OCI-LY7 (cell line): ENCODE measurements around the gene GNAZ. TPM values are rescaled to one million over a fixed set of nuclear protein-coding genes. Genes with fewer than 3 reads are reported as not detected.

Experiments
- BruUV-seq: library from RNA; stranded (reverse); fragments of 400-500 nt; replicated peaks from 2 replicates; lab custom pipeline; 2021; lab: Mats Ljungman, UMichigan
- CTCF ChIA-PET: fragments of 300-600 bp; sonication (Branson Sonifier 250); formaldehyde crosslinking; loops from one replicate; lab custom pipeline; 2022; ENCODE audit warnings: antibody characterized with exemption; ENCODE audit not compliant: unreplicated experiment; lab: Charles Lee
- POLR2A ChIA-PET: fragments of 300-600 bp; sonication (Branson Sonifier 250); formaldehyde crosslinking; loops from one replicate; lab custom pipeline; 2022; ENCODE audit warnings: antibody characterized with exemption; lab: Charles Lee
- DNase-seq: peaks from one replicate; pipeline ENCODE4 v3.0.0-alpha.2; 2015; ENCODE audit warnings: low spot score
- H2AFZ ChIP-seq: fragments of 200-600 bp; sonication (generic), shearing (Covaris generic); 2 replicates; pipeline ENCODE4 v1.6.1; 2014; ENCODE audit warnings: mild to moderate bottlenecking, antibody characterized with exemption, low read length, moderate library complexity
- H3K27ac ChIP-seq: fragments of 200-600 bp; sonication (generic); 2 replicates; pipeline ENCODE4 v1.5.1; 2014; ENCODE audit warnings: mixed run types, low read depth, mild to moderate bottlenecking, moderate library complexity, low read length, inconsistent platforms; ENCODE audit not compliant: poor library complexity, severe bottlenecking
- H3K36me3 ChIP-seq: fragments of 200-600 bp; sonication (generic); 2 replicates; pipeline ENCODE4 v1.6.1; 2014; ENCODE audit warnings: mild to moderate bottlenecking, antibody characterized with exemption, low read length, moderate library complexity, mixed read lengths; ENCODE audit not compliant: insufficient read depth
- H3K4me1 ChIP-seq: fragments of 200-600 bp; sonication (generic); 2 replicates; pipeline ENCODE4 v1.5.1; 2014; ENCODE audit warnings: mild to moderate bottlenecking, low read length; ENCODE audit not compliant: insufficient read depth, poor library complexity, severe bottlenecking
- H3K4me2 ChIP-seq: fragments of 200-600 bp; sonication (generic); 2 replicates; pipeline ENCODE4 v1.6.1; 2014; ENCODE audit warnings: mild to moderate bottlenecking, low read length
- H3K4me3 ChIP-seq: fragments of 200-600 bp; sonication (generic); 2 replicates; pipeline ENCODE4 v1.5.1; 2014; ENCODE audit warnings: mild to moderate bottlenecking, low read depth, low read length; ENCODE audit not compliant: poor library complexity, severe bottlenecking
- H3K79me2 ChIP-seq: fragments of 200-600 bp; sonication (generic); 2 replicates; pipeline ENCODE4 v1.6.1; 2016; ENCODE audit warnings: low read depth, mild to moderate bottlenecking, low read length, moderate library complexity, mixed read lengths; ENCODE audit not compliant: insufficient read depth
- H3K9me2 ChIP-seq: fragments of 200-600 bp; sonication (generic); 2 replicates; pipeline ENCODE4 v1.6.1; 2016; ENCODE audit warnings: mild to moderate bottlenecking, low read length, mixed read lengths; ENCODE audit not compliant: insufficient read depth
- H3K9me3 ChIP-seq: fragments of 200-600 bp; sonication (generic); 2 replicates; pipeline ENCODE4 v1.6.1; 2014; ENCODE audit warnings: mild to moderate bottlenecking, mixed run types, low read length, mixed read lengths
- H4K20me1 ChIP-seq: fragments of 200-600 bp; sonication (generic); 2 replicates; pipeline ENCODE4 v1.6.1; 2014; ENCODE audit warnings: mild to moderate bottlenecking, antibody characterized with exemption, low read length, moderate library complexity, mixed read lengths; ENCODE audit not compliant: insufficient read depth
- EZH2phosphoT487 ChIP-seq: fragments of 200-600 bp; sonication (generic); IDR thresholded peaks from 2 replicates; pipeline ENCODE4 v1.6.1; 2018; ENCODE audit warnings: low read depth, borderline replicate concordance, mild to moderate bottlenecking, mixed run types, antibody characterized with exemption, low read length, moderate library complexity, mixed read lengths
- intact Hi-C: fragments of 100-400 bp; cut with micrococcal nuclease; formaldehyde crosslinking; loops from one replicate; pipeline ENCODE4 v1.10.0; 2022; ENCODE audit not compliant: unreplicated experiment
- total RNA-seq, 2 experiments: library from RNA; depleted of rRNA in 1 of 2; stranded (reverse); fragments of >200 nt in 1 of 2; shearing (Covaris generic) in 1 of 2; gene quantifications; 2 replicates each; pipeline ENCODE4 v1.2.3, GENCODE V29; 2014 to 2022
- TF ChIP-seq, protein P1 (sequence below): fragments of 200-600 bp; sonication (generic); conservative IDR thresholded peaks from 2 replicates; pipeline ENCODE4 v1.5.1; 2014; ENCODE audit warnings: mild to moderate bottlenecking, antibody characterized with exemption, low read length, moderate library complexity, mixed read lengths

Gene GNAZ
- total RNA-seq, 2 experiments from 2014 or later = 38.5 to 46.4 TPM

DNA sequence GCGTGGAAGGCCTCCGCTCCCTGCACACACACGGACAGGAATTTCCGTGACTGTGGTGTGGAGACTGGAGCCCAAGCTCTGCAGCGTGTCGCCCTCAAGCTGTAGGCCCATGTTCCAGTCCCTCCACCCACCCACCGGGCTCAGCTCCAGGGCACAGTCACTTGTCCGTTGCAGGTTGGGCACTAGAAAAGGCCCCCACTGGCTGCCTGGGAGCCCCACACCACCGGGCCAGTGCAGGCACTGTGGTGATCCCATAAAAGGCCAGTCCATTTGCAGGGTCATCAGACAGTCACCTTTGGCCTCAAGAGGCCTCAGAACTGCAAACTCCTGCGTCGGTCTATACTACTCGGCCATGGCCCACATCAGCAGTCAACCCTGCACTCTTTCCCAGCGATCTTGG, 91.3 kb downstream of the GNAZ start:
- POLR2A ChIA-PET = no interaction called here
- intact Hi-C loops = no loop called here
- Histone ChIP-seq H3K9me2 (no peaks in the 10 kb centered on the region), H3K79me2 (no peaks in the 10 kb centered on the region), H3K4me2 (no peak overlapping the region), H3K36me3 (no peaks in the 10 kb centered on the region), H3K4me3 (no peak overlapping the region), H3K9me3 (no peaks in the 10 kb centered on the region), H2AFZ (no peak overlapping the region), H4K20me1 (no peaks in the 10 kb centered on the region), H3K27ac (no peak overlapping the region), H3K4me1 (peaks cover 19% of the 10 kb centered on the region)
- TF ChIP-seq, protein P1, sequence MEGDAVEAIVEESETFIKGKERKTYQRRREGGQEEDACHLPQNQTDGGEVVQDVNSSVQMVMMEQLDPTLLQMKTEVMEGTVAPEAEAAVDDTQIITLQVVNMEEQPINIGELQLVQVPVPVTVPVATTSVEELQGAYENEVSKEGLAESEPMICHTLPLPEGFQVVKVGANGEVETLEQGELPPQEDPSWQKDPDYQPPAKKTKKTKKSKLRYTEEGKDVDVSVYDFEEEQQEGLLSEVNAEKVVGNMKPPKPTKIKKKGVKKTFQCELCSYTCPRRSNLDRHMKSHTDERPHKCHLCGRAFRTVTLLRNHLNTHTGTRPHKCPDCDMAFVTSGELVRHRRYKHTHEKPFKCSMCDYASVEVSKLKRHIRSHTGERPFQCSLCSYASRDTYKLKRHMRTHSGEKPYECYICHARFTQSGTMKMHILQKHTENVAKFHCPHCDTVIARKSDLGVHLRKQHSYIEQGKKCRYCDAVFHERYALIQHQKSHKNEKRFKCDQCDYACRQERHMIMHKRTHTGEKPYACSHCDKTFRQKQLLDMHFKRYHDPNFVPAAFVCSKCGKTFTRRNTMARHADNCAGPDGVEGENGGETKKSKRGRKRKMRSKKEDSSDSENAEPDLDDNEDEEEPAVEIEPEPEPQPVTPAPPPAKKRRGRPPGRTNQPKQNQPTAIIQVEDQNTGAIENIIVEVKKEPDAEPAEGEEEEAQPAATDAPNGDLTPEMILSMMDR = no peak
- no peak for TF ChIP-seq EZH2phosphoT487
- CTCF ChIA-PET = no interaction called here
- DNase-seq = no peak
- BruUV-seq = no TSS peak

DNA sequence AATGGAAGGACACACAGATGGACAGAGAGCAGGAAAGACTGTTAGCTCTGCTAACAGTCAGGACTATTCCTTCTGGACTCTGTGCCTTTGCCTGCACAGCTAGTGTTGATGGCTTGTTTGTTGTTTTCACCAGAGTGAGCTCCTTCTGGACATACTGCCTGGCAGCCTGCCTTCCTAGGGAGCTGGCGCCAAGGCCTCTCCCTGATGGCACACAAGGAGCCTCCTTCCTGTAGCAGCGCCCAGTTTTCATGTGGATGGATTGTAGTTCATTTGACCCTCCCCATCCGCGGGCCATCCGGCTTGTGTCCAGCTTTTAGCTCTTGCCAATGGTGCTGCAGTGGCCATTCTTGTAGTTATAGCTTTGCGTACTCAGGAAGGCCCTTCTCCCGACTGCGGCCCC, 93.3 kb downstream of the GNAZ start:
- no TSS peak for BruUV-seq
- Histone ChIP-seq H3K36me3 (no peaks in the 10 kb centered on the region), H3K27ac (no peak overlapping the region), H3K4me3 (no peak overlapping the region), H2AFZ (no peak overlapping the region), H3K9me2 (no peaks in the 10 kb centered on the region), H3K4me2 (no peak overlapping the region), H3K4me1 (no peaks in the 10 kb centered on the region), H4K20me1 (no peaks in the 10 kb centered on the region), H3K9me3 (no peaks in the 10 kb centered on the region), H3K79me2 (no peaks in the 10 kb centered on the region)
- CTCF ChIA-PET = interaction anchor here (0.6 kb wide), 1 partner anchor 137 kb away, joined by 3 read pairs; no protein-coding TSS in a partner anchor
- no peak for TF ChIP-seq EZH2phosphoT487
- TF ChIP-seq, protein P1 = no peak
- POLR2A ChIA-PET = interaction anchor here (0.6 to 1.5 kb wide), 4 partner anchors 9 to 105 kb away, joined by 3 to 9 read pairs (median 4); partner anchors contain the start of gene RAB36
- no peak for DNase-seq
- intact Hi-C loops = no loop called here

DNA sequence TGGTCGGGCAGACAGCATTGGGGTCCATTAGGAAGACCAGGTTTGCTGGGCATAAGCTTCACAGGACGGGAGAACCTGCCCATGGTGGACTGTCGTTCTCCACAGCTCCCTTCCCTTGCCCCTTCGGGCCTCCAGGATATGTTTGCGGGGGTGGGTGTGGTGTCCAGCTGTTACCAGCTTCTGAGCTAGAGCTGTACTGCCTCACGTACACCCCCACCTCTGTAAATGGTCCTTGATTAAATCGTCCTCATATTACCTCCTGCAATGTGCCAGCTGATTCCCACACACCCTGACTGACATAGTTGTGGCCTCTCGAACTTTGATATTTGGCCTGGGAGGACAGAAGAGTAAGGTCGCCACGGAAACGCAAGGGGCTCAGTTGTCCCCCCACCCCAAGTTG, 93.8 kb downstream of the GNAZ start:
- H3K4me3 ChIP-seq = no peak overlapping the region
- H3K79me2 ChIP-seq = no peaks in the 10 kb centered on the region
- TF ChIP-seq EZH2phosphoT487 = no peak
- TF ChIP-seq, protein P1 = no peak

More for the DNA sequence above, 93.8 kb downstream of the GNAZ start:
- H3K4me1 ChIP-seq = no peaks in the 10 kb centered on the region
- no peaks in the 10 kb centered on the region for H4K20me1 ChIP-seq
- no peak overlapping the region for H2AFZ ChIP-seq
- H3K9me2 ChIP-seq = no peaks in the 10 kb centered on the region
- no peak for DNase-seq
- H3K4me2 ChIP-seq = no peak overlapping the region
- ChIA-PET POLR2A (interaction anchor here (0.7 to 1.5 kb wide), 3 partner anchors 8 to 19 kb away, joined by 3 to 9 read pairs (median 4); partner anchors contain the start of gene RAB36), CTCF (interaction anchor here (0.6 kb wide), 1 partner anchor 138 kb away, joined by 3 read pairs; no protein-coding TSS in a partner anchor)
- intact Hi-C loops = no loop called here
- H3K9me3 ChIP-seq = no peaks in the 10 kb centered on the region
- no peak overlapping the region for H3K27ac ChIP-seq
- H3K36me3 ChIP-seq = no peaks in the 10 kb centered on the region
- no TSS peak for BruUV-seq
